Measurements from ENCODE around the gene TMCO6. TPM values are rescaled to one million over a fixed set of nuclear protein-coding genes. Genes with fewer than 3 reads are reported as not detected.
A peak's percentile ranks its signal among the peaks of the same experiment; 100 is the strongest.
"Not testable (repeated sequence)": the region's sequence is repeated elsewhere in the genome, so short reads cannot be mapped to it uniquely, and the experiment has no call there.

Gene TMCO6
- 60.4 TPM for polyA plus RNA-seq (2012; ENCODE audit: insufficient read depth, insufficient read length)

DNA sequence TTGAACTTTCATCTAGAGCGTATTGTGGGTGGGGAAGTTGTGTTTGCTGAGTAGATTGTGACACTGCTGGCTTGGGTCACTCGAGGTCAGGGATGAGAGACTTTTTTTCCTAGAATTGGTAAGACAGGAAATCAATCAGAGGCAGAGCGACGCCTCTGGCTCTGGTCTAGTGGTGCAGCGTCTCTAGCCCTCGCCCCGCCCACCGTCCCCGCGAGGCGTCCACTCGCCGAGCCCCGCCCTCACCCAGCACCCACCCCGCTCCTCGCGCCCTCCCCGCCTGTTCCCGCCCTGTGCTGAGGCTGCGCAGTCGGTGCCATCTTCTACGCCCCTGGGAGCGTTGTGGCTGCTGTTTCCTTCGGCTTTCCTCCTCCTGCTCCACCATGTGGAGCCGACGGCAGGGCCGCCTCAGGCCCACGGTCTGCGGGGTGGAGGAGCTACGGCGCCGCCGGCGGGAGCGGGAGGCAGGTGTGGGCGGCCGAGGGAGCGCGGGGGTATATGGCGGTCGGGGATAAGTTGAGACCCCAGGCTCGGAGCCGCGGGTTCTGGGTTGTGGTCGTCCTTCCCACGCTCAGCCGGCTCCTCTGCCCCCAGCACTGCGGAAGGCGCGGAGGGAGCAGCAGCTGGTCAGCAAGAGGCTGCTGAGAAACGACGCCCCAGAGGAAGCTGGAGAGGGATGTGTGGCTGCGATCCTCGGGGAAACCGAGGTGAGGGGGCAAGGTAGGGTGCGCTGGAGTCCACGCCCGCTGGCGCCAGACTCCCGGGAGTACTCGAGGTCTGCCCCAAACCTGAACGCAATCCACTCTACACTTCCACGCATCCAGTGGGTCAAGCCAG lies at the start of gene TMCO6:
Gene TMCO6 (plus strand): TSS at position 304 of the 834 bp plus-strand sequence. CDS start 77 bp downstream, at position 381.
- DNase-seq (ENCODE audit: low read depth, low spot score): peak; percentile 86
- H3K4me3 ChIP-seq (ENCODE audit: low read length): peak within 1 kb of the TSS; percentile 88

DNA sequence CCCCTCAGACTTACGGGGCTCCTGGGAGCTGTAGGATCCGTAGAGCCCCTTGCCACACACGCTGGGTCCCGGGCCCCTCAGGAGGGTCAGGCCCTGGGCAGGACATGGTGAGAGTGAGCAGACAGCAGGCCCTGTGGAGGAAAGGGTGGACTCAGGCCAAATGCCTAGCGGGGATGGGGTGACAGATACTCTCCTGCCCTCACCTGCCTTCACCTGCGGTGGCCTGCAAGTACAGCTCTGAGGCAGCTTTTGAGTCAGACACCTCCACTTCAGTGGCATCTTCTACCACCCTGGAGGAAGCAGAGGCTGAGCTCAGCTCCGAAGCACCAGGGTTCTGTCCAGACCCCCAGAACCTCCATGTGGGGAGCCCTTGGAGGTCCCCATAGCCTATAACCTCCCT lies 48.4 kb upstream of the TMCO6 start:
- no peak overlapping the region for H3K4me3 ChIP-seq (ENCODE audit: low read length)
- DNase-seq (ENCODE audit: low read depth, low spot score): no peak

DNA sequence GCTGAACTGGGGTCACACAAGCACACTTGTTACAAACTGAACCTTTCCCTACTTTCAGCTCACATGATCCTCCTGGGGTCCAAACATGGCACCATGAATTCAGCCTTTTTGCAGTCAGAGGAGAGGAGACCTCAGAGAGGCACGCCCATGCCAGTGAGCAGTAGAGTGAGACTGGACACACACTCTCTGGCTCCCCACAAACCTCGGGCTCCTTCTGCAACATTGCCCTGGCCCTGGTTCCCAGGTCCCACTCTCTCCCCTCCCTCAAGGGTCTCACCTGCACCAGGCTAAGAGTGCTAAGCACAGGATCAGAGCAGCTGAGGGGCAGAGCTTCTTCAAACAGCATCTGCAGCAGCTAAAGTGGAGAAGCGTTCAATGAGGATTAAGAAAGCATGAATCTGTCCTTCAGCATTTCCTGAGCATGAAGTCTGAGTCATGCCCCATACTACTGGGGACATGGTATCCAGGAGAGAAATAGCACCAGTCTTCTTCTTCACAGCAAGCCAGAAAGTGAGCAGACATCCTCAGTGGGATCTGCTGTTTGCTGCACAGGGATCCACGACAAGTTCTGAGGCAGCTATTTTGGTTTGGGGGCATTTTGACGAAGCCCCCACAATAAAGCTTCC lies 47.4 kb upstream of the TMCO6 start:
- H3K4me3 ChIP-seq (ENCODE audit: low read length): no peak overlapping the region
- DNase-seq (ENCODE audit: low read depth, low spot score): no peak

DNA sequence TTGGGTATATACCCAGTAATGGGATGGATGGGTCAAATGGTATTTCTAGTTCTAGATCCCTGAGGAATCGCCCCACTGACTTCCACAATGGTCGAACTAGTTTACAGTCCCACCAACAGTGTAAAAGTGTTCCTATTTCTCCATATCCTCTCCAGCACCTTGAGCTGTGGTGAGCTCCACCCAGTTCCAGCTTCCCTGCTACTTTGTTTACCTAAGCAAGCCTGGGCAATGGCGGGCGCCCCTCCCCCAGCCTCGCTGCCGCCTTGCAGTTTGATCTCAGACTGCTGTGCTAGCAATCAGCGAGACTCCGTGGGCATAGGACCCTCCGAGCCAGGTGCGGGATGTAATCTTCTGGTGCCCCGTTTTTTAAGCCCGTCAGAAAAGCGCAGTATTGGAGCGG lies 46.2 kb upstream of the TMCO6 start:
- DNase-seq (ENCODE audit: low read depth, low spot score); H3K4me3 ChIP-seq (ENCODE audit: low read length): not testable (repeated sequence)

DNA sequence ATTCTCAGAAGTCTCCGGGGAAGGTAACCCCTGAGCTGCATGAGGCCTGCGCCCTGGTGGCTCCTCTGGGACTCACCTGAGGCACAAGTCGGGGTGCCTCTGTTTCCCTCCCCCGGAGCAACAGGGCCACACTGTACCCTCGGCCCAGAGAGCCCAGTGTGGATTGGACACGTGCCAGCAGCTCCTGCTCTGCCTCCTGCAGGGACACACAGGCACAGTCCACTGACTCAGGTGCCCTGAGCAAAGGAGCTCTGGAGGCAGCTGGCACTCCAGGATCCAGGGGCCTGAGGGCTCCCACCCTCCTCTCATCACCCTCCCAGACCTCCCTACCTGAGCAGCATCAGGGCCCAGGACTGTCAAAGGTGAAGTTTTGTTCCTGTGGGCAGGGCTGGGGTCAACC lies 45.1 kb upstream of the TMCO6 start:
- no peak for DNase-seq (ENCODE audit: low read depth, low spot score)
- H3K4me3 ChIP-seq (ENCODE audit: low read length): no peak overlapping the region

DNA sequence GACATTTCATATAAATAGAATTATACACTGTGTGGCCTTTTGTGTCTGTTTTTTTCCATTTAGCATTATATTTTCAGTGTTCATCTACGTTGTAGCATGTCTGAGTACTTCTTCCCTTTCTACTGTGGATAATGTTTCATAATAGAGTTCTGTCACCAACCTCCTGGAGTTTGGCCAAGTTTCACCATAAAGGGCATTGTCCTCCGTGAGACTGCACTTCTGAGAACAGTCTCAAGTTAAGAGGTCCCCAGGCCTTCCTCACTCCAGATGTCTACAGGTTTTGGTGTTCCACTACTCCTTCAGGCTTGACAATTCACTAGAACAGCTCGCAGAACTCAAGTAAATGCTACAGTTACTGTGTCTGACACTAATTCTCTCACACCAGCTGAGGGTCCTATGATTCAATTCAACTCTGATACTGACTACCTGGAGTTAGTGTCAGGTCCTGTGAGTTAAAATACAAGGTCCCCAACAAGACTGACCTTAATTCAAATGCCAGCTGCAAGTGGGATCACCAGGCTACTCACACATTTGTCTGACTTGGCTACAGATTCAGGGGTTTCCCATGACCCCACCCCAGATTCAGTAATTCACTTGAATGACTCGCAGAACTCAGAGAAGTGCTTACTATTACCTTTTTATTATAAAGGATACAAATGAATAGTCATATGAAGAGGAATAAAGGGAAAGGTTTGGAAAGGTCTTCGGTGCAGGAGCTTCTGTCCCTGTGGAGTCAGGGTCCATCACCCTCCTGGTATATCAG lies 43.5 kb upstream of the TMCO6 start:
- H3K4me3 ChIP-seq (ENCODE audit: low read length): no peak overlapping the region
- DNase-seq (ENCODE audit: low read depth, low spot score): no peak

DNA sequence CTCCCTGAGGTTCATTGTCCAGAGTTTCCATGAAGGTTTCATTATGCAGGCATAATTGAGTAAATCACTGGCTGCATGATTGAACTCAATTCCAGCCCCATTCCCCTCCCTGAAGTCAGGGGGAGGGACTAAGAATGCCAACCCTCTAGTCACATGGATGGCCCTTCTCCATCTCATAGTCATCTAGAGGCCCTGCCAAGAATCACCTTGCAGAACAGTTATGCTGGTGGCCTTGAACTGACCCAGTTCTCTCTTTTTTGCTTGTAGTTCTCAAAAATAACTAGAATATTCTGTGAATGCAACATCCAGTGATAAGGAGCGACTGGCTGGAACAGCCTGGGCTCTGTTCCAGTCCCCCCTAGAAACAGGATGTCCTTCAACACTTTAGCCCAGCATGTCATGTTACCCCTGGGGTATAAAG lies 42.9 kb upstream of the TMCO6 start:
- no peak for DNase-seq (ENCODE audit: low read depth, low spot score)
- H3K4me3 ChIP-seq (ENCODE audit: low read length): no peak overlapping the region

DNA sequence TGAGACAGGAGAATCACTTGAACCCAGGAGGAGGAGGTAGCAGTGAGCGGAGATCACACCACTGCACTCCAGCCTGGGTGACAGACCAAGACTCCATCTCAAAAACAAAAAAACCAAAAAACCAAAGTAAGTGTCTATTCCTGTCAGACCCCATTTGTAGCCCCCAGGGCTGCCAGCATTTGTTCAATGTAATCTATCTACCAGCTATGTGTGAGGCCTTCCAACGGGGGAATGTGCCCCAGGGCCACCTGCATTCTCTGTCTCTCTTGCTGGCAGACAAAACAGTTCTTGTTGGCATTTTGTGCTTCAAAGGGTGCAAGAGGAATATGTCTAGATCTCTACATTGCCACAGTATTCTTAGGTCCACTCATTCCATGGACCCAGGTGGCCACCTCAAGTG lies 40.4 kb upstream of the TMCO6 start:
- H3K4me3 ChIP-seq (ENCODE audit: low read length): no peak overlapping the region
- DNase-seq (ENCODE audit: low read depth, low spot score): no peak

DNA sequence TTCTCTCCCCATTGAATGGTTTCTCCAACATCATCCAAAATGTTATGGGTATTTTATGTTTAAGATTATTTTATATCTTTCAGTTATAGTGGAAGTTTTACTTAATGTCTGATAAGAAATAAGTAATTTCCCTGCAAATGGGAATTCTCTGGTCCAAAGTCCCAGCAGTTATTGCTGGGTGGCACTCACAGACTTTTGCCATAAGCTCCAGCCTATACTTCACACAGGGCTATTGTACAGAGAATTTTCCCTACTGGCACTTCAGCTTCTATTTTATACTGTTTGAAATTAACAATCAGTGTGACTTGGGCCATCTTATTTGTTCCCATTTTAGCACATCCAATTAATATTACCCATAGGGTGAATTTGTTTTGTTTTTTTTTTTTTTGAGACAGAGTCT lies 39.2 kb upstream of the TMCO6 start:
- DNase-seq (ENCODE audit: low read depth, low spot score): no peak
- H3K4me3 ChIP-seq (ENCODE audit: low read length): no peak overlapping the region

DNA sequence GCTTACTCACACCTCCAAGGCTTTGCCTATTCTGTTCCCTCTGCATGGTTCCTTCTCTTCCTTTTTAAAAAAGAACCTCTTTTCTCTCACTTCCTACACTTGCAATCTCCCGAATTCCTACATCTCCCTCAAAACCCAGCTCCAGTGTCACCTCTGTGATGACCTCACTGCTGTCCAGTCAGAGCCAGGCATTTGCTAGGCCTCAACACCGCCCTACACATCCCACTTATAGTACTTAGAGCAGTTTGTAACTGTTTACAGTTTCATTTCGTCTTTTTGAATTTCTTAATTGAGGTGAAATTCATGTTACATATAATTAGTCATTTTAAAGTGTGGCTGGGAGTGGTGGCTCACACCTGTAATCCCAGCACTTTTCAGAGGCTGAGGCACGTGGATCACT lies 37.1 kb upstream of the TMCO6 start:
- DNase-seq (ENCODE audit: low read depth, low spot score): no peak
- H3K4me3 ChIP-seq (ENCODE audit: low read length): no peak overlapping the region

DNA sequence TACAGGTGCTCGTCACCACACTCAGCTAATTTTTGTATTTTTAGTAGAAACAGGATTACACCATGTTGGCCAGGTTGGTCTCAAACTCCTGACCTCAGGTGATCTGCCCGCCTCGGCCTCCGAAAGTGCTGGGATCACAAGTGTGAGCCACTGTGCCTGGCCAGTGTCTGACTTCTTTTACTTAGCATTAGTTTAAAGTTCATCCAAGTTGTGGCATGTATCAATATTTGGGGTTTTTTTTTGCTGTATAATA lies 35.9 kb upstream of the TMCO6 start:
- not testable (repeated sequence) for DNase-seq (ENCODE audit: low read depth, low spot score); H3K4me3 ChIP-seq (ENCODE audit: low read length)

DNA sequence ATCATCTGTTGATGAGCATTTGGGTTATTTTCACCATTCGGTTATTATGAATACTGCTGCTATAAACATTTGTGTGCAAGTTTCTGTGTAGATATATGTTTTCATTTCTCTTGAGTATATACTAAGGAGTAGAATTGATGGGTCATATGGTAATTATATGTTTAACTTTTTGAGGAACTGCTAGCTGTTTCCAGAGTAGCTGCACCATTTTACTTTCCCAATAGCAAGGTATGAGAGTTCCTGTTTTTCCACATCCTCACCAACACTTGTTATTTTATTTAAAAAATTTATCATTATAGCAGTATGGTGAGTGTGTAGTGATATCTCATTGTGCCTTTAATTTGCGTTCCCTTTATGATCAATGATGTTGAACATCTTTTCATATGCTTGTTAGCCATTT lies 35.5 kb upstream of the TMCO6 start:
- no peak overlapping the region for H3K4me3 ChIP-seq (ENCODE audit: low read length)
- DNase-seq (ENCODE audit: low read depth, low spot score): no peak

DNA sequence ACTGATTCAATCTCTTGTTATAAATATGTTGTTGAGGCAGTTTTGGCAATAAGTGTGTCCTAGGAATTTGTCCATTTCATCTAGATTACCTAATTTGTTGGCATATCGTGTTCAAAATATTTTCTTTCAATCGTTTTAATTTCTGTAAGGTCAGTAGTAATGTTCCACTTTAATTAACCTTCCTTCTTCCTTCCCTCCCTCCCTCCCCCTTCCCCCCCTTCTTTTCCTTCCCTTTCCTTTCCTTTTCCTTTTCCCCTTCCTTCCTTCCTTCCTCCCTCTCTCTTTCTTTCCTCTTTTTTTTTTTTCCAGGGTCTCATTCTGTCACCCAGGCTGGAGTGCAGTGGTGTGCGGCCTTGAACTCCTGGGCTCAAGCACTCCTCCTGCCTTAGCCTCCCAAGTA lies 33.4 kb upstream of the TMCO6 start:
- no peak for DNase-seq (ENCODE audit: low read depth, low spot score)
- H3K4me3 ChIP-seq (ENCODE audit: low read length): no peak overlapping the region

DNA sequence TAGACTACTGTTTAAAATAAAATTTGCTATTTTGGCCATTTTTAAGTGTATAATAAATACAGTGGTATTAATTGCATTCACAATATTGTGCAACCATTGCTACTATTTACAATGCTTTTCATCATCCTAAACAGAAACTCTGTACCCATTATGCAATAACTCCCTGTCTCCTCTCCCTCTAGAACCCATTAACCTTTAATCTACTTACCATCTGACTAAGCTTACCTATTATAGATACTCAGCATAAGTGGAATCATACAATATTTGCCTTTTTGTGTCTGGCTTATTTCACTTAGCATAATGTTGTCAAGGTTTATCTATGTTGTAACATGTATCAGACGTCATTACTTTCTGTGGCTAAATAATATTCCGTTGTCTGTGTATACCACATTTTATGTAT lies 32.2 kb upstream of the TMCO6 start:
- DNase-seq (ENCODE audit: low read depth, low spot score): no peak
- H3K4me3 ChIP-seq (ENCODE audit: low read length): no peak overlapping the region

DNA sequence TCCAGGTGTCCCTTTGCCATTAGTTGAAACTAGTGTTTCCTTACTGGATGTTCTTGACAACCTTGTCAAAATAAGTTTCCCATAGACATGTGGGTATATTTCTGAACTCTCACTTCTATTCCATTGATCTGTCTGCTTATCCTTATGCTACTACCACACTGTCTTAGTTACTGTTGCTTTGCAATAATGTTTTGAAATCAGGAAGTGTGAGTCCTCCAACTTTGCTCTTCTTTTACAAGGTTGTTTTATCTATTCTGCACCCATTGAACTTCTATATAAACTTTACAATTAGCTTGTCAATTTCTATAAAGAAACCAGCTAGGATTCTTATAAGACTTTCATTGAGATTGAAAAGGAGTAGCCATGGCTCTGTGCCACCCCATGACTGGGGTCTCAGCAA lies 30.5 kb upstream of the TMCO6 start:
- DNase-seq (ENCODE audit: low read depth, low spot score): no peak
- no peak overlapping the region for H3K4me3 ChIP-seq (ENCODE audit: low read length)

DNA sequence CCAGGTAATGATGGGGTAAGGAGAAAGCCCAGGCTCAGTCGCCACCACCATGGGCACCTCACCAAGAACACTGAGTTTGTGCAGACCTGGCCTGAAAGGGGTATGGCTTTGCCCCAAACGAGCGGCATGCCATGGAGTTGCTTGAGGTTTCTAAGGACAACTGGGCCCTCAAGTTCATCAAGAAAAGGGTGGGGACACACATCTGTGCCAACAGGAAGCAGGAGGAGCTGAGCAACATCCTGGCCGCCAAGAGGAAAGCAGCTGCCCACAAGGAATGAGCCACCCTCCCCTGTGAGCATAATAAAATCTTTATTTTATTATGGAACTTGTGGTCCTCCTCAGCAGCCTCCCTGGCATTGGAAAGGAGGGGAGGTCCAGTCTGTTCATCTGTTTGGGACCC lies 30.1 kb upstream of the TMCO6 start:
- DNase-seq (ENCODE audit: low read depth, low spot score): no peak
- H3K4me3 ChIP-seq (ENCODE audit: low read length): no peak overlapping the region

DNA sequence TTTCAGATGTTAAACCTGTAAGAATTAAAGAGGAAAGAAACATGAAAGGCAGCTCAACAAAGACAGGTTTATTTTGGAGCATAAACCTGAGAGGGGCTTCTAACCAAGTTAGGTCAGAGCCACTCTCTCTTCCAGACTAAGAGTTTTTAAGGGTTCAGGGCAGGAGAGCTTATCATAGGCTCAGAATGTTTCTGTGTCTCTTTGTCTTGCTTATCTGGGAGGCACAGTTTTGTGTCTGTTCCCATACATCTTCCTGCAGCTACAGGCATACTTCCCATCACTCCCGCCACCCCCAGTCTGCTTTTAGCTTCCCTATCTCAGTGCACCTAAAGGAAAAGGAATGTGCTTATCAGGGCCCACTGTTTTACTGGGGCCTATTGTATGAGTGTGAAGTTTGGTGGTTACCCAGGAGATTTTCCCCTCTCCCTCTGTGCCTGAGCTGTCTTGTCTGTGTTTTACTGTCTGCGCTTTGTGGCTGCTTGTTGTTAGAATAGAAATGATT lies 28.2 kb upstream of the TMCO6 start:
- no peak overlapping the region for H3K4me3 ChIP-seq (ENCODE audit: low read length)
- no peak for DNase-seq (ENCODE audit: low read depth, low spot score)

DNA sequence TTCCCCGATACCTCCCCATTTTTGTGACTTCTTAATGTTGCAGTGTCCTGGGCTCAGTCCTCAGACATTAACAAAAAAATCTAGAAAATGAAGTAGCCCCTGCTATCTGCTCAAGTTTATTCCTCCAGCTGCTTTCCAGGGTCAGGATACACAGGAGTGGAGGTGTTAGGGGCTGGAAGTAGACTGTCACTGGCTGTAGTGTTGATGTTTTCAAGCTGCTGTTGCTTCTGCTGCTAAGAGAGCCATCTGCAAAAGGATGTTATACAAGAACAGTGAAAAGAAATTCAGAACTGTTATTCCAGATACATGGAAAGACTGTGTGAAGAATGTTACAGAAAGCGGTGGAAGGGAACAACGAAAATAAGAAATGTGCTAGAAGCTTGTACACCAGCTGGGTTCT lies 16.9 kb upstream of the TMCO6 start:
- DNase-seq (ENCODE audit: low read depth, low spot score): no peak
- no peak overlapping the region for H3K4me3 ChIP-seq (ENCODE audit: low read length)

DNA sequence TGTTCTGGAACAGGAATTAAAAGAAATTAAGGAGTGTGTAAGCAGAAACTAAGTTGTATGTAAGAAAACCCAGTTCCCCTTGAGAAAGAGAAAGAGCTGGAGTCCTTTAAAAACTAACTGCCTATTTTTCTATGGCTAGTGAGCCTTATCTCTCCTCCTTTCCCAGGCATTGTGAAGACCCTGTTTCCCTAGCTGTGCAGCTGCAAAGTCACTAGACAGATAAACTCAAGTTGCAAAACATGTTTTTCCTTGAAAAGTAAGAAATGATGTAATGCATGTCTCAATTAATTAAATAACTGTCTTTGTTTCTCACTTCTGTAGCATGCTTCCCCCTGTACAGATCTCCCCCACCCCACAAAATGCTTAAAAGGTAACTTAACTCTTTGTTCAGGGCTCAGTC lies 16.2 kb upstream of the TMCO6 start:
- not testable (repeated sequence) for H3K4me3 ChIP-seq (ENCODE audit: low read length); DNase-seq (ENCODE audit: low read depth, low spot score)

DNA sequence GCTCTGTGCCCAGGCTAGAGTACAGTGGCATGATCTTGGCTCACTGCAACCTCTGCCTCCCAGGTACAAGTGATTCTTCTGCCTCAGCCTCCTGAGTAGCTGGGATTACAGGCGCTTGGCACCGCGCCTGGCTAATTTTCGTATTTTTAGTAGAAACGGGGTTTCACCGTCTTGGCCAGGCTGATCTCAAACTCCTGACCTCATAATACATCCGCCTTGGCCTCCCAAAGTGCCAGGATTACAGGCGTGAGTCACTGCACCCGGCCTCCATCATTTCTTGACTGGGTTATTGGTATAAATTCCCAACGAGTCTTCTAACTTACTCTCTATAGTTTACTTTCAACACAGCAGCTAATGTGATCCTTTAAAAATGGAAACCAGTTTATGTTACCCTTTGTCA lies 14.4 kb upstream of the TMCO6 start:
- H3K4me3 ChIP-seq (ENCODE audit: low read length); DNase-seq (ENCODE audit: low read depth, low spot score): not testable (repeated sequence)

All from Jurkat, Clone E6-1 (cell line).